Embryonic facial prominence (tissue), 1 donor: Measurements from ENCODE around the gene TMEM138.

Experiments used
- DNase-seq: peaks from one replicate; pipeline ENCODE4 v3.0.0-alpha.2; 2016; ENCODE audit errors: extremely low spot score

The TMEM138 gene

GRCh38 chr11:61361741-61362541 is at the start of gene TMEM138, which contains the start of gene CYB561A3:
Gene TMEM138, plus strand, starts transcription at chr11:61362374. Its CDS starts 2,017 bp downstream, at chr11:61364391.
Gene CYB561A3, minus strand, starts transcription at chr11:61361882. Its CDS starts 5,169 bp downstream, at chr11:61356713.
- DNase-seq = peak; percentile 83

GRCh38 chr11:61315260-61315659 is 46.9 kb upstream of the TMEM138 start:
- no peak for DNase-seq

GRCh38 chr11:61325649-61326414 is 36.3 kb upstream of the TMEM138 start:
- DNase-seq = no peak

DNA sequence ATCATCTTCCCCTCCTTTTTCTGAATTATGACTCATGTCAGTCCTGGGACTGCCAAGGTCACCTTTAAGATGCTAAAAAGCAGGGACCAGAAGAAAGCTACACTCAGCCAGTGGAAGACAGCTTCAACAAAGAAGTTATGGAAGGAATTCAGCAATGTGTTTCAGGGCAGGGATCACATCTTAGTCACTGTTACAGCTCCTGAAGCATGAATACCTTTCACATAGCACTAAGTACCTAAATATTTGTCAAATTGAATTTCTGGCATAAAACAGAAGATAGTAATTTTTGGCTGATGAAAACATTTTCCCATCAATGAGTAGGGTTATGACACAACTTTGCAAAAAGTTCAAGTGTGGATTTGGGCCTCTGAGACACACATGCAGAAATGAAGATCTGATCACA is 34.5 kb upstream of the TMEM138 start:
- no peak for DNase-seq

- DNase-seq = no peak
Observed at GRCh38 chr11:61328351-61328750, 33.8 kb upstream of the TMEM138 start.

DNA sequence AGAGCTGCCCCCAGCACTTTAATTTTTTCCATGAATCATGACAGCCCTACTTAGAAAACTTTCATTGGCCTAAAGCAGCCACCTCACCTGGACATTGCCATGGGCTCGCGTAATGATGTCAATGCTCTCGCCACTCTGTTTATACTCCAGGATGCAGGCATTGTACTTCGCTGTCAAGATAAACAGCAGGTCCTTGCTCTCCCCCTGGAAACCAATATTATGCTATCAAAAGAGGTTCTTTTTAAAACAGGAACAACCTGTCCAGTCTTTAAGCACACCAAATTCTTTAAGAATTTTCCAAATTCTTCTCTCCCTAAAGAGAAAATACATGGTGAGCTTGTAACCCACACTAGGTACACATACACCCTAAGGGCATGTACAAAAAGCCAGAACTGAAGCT is 32.3 kb upstream of the TMEM138 start:
- DNase-seq = no peak

- DNase-seq = no peak
Observed at GRCh38 chr11:61331651-61332050, 30.5 kb upstream of the TMEM138 start.

- no peak for DNase-seq
Observed at GRCh38 chr11:61332281-61332796, 29.8 kb upstream of the TMEM138 start.

DNA sequence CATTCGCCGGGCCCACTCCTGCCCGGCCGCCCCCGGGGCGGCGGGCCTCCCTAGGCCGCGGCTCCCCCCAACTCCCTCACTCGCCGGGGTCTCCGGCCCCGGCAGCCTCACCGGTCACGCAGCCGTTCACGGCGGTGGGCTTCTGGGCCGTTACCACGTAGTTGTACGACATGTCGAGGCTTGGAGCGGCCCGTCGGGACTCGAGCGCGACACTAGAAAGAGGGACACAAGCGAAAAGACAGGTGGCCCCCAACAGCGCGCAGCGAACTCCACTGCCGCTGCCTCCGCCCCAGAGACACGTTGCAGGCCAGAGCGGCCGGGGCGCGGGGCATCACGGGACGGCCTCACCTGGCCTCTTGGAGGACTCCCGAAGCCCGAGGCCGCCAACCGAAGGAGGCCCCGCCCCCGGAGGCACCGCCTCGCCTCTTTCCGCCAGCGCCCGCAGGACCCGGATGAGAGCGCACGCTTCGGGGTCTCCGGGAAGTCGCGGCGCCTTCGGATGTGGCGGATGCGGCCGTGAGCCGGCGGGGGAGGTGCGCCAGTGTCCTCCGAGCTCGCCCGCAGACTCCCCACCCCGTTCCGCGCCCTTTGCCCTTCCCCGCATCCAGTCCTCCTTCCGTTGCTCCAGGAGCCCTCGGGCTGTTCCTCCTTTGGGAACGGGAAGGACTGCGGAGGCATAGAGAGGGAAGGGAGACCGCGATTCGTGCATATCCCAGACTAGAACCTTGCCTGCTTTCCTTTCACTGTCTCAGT is 29.2 kb upstream of the TMEM138 start, which contains the start of the genes DDB1 and TKFC:
DDB1 (minus strand) TSS at position 309 of the 753 bp plus-strand sequence; CDS start at position 172, 137 bp downstream.
TKFC (plus strand) TSS at position 432 of the 753 bp plus-strand sequence. CDS start 1,501 bp downstream, outside the sequence.
- peak; percentile 85 for DNase-seq

- DNase-seq = no peak
Observed at GRCh38 chr11:61333550-61334433, 28.4 kb upstream of the TMEM138 start.

DNA sequence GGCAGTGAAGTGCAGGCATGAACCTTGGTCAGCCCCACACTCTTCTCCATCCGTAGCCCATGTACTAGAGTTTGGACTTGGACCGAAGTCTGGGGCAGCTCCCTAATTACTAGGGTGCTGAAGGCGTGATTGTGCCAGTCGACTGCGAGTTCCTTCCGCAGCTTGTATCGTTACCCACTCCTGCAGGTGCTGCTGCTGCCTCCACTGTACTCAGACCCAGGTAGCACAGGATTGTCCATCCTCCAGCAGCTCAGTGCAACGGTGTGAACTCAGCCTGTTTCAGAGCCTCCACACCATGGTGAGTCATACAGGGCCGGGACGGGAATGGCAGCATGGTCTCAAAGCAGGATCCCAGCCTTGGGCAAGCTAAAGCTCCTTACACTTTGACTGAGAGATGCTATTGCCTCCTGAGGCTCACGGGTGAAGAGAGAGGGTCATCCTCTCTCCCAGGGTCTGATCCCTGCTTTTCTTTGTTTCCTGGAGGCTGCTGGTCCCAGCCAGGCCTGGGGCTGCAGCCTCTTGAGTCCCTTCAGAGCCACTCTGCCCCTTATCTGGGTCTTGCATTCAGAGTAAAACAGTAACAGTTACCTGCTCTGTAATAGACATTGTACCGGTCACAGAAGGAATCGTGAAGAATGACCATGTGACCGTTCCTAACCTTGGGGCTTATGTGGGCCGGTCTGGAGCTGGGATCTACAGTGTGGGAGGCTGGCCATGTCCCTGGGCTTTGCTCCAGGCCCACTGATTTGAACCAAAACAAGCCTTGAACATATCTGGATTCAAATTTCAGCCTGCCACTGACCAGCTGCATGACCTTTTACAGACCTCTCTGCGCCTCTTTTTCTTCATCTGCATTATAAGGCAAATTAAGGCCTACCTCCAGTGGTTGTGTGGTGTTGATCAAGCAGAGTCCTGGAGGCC is 27.5 kb upstream of the TMEM138 start:
- DNase-seq = no peak

DNA sequence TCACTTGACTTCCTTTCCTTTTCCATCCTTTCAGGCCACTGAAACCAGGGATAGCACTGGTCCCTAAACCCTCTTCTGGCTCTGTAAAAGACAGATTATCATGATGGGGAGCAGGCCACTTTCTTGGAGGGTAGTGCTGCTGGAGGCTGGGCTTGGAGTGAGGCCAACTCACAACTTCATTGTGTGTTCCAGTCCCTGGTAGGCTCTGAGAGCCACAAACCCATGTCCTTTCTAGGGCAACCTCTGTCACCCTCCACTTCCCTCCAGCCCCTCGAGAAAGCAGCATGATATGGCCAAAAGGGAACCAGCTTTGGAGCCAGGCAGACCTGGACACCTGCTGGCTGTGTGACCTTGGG is 26.8 kb upstream of the TMEM138 start:
- no peak for DNase-seq

DNA sequence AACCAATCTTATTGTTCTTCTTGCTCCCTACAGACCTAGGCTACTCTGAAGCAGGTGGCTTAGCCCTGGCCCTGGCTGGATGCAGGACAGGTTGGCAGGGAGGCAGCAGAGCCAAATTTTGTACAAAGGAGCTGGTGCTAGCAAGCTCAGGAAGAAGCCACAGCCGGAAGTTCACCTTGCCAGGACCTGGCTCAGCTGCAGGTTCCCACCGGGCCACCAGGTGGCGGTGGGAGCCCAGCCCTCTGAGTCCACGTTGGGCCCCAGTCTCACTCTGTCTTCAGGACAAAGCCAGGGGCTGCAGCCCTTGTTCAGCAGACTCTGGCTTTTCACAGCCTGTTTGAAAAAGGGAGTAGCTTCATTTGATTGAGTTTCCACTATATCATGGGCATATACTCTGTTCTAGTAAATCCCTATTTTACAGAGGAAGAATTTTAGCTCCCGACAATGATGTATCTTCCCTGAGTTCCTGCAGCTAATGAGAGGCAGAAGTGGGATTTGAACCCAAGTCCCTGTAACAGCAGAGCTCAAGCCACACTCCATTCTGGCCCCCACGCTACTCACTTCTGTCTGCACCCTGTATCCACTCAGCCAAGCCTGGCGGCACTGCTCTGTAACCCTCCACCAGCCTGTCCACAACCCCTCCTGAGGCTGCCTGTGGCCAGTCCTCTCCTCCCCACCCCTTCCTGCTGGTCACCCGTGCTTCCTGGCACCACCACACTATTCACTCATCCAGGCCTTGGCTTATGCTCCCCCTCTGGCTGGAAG is 25.8 kb upstream of the TMEM138 start:
- peak; percentile 36 for DNase-seq

- DNase-seq = no peak
Observed at GRCh38 chr11:61337706-61338470, 24.3 kb upstream of the TMEM138 start.

- DNase-seq = no peak
Observed at GRCh38 chr11:61338783-61339489, 23.2 kb upstream of the TMEM138 start.

GRCh38 chr11:61339490-61339878 is 22.7 kb upstream of the TMEM138 start:
- DNase-seq = no peak

DNA sequence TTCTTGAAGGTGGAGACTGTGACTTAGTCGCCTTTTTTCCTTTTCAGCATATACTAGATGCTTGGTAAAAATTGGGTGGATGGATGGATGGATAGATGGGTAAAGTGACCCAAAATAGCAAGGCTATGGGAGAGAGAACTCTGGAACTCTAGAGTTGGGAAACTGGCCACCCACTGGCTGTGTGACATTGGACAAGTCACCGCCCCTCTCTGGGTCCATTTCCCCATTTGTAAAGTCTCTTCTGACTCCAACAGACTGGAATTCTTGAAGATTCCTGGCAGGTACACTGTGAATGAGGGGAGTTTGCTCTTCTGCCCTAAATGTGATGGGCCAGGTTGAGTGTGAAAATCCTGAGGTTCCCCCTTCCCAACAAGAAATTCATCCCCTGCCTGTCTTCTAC is 21.2 kb upstream of the TMEM138 start:
- DNase-seq = no peak
